GM12878 (cell line): ENCODE results near the gene H6PD. TPM values are rescaled to one million over a fixed set of nuclear protein-coding genes. Genes with fewer than 3 reads are reported as not detected.

ENCODE experiments used
- ATAC-seq: fragments of 200-7000 bp; cut with Tn5 transposase; 3 replicates; pipeline ENCODE4 v1.9.1; 2020; ENCODE audit warnings: mild to moderate bottlenecking, moderate library complexity
- BruUV-seq: library from RNA; stranded (reverse); fragments of 400-500 nt; replicated peaks from 2 replicates; lab custom pipeline; 2021; lab: Mats Ljungman, UMichigan
- CTCF ChIA-PET: fragments of 300-600 bp; sonication (Branson Sonifier 250); formaldehyde crosslinking; extraction: SDS; loops from one replicate; lab custom pipeline; 2021; ENCODE audit warnings: inconsistent platforms; lab: Yijun Ruan, JAX
- POLR2A ChIA-PET: fragments of 350-600 bp; formaldehyde crosslinking; extraction: SDS; loops from one replicate; lab custom pipeline; 2021; ENCODE audit warnings: inconsistent platforms; lab: Charles Lee
- RAD21 ChIA-PET: fragments of 300-600 bp; sonication (Branson Sonifier 250); formaldehyde crosslinking; loops from one replicate; lab custom pipeline; 2023; ENCODE audit warnings: antibody characterized with exemption; ENCODE audit not compliant: unreplicated experiment; lab: Charles Lee
- SMC1A ChIA-PET: fragments of 300-600 bp; sonication (Branson Sonifier 250); formaldehyde crosslinking; loops from one replicate; lab custom pipeline; 2023; ENCODE audit not compliant: unreplicated experiment, uncharacterized antibody; lab: Charles Lee
- DNase-seq: peaks from one replicate; pipeline ENCODE4 v3.0.0-alpha.2; 2011; ENCODE audit warnings: low read depth, low spot score
- FAIRE-seq: peaks from 3 replicates; lab custom pipeline; 2011; peaks lifted over from hg19 to GRCh38; lab: Jason Lieb, UNC
- H2AFZ ChIP-seq: 2 replicates; pipeline ENCODE4 v1.6.0; 2011; ENCODE audit warnings: low read depth, low read length, control low read depth; ENCODE audit not compliant: control insufficient read depth
- H3K27ac ChIP-seq: 2 replicates; pipeline ENCODE4 v1.5.1; 2011; ENCODE audit warnings: control low read depth; ENCODE audit not compliant: control insufficient read depth, insufficient read depth
- H3K27me3 ChIP-seq, 2 experiments: replicated peaks in 1 of 2; 2 replicates each; pipeline versions ENCODE4 v1.6.0 to v1.6.1; 2011; ENCODE audit warnings: low read length in 1 of 2; ENCODE audit not compliant: control insufficient read depth in 2 of 2, insufficient read depth in 2 of 2
- H3K36me3 ChIP-seq, 2 experiments: 2 replicates each; pipeline ENCODE4 v1.5.1; 2011; ENCODE audit warnings: low read length in 1 of 2; ENCODE audit not compliant: control insufficient read depth in 2 of 2, insufficient read depth in 2 of 2
- H3K4me1 ChIP-seq: 2 replicates; pipeline ENCODE4 v1.6.1; 2011; ENCODE audit warnings: mild to moderate bottlenecking, low read length, moderate library complexity, mixed read lengths; ENCODE audit not compliant: control insufficient read depth, insufficient read depth
- H3K4me2 ChIP-seq: 2 replicates; pipeline ENCODE4 v1.6.0; 2011; ENCODE audit warnings: control low read depth; ENCODE audit not compliant: control insufficient read depth, insufficient read depth
- H3K4me3 ChIP-seq: fragments of 200-600 bp; sonication (generic); 2 replicates; pipeline ENCODE4 v1.5.1; 2016
- H3K79me2 ChIP-seq: 2 replicates; pipeline ENCODE4 v1.6.0; 2011; ENCODE audit warnings: low read length; ENCODE audit not compliant: control insufficient read depth, insufficient read depth
- H3K9ac ChIP-seq: 2 replicates; pipeline ENCODE4 v1.8.0; 2011; ENCODE audit warnings: low read length, control low read depth, mixed read lengths; ENCODE audit not compliant: control insufficient read depth, insufficient read depth
- H3K9me3 ChIP-seq: replicated peaks from 3 replicates; pipeline ENCODE4 v1.5.1; 2011; ENCODE audit warnings: mild to moderate bottlenecking, low read length; ENCODE audit not compliant: control insufficient read depth, insufficient read depth
- H4K20me1 ChIP-seq: 2 replicates; pipeline ENCODE4 v1.6.0; 2011; ENCODE audit not compliant: control insufficient read depth, insufficient read depth
- CBFB ChIP-seq: IDR thresholded peaks from 2 replicates; pipeline ENCODE4 v1.6.1; 2016; ENCODE audit warnings: antibody characterized with exemption, low read depth
- ETV6 ChIP-seq, 2 experiments: fragments of 450-650 bp in 1 of 2; IDR thresholded peaks in 1 of 2; conservative IDR thresholded peaks in 1 of 2; 2 replicates each; pipeline ENCODE4 v1.6.1; 2014; ENCODE audit warnings: antibody characterized with exemption in 1 of 2, borderline replicate concordance in 1 of 2, low read depth in 1 of 2, mild to moderate bottlenecking in 1 of 2, moderate library complexity in 1 of 2
- JUNB ChIP-seq: IDR thresholded peaks from 2 replicates; pipeline ENCODE4 v1.6.1; 2016; ENCODE audit warnings: antibody characterized with exemption, mild to moderate bottlenecking
- LARP7 ChIP-seq: fragments of 450-650 bp; IDR thresholded peaks from 2 replicates; pipeline ENCODE4 v1.6.1; 2017; ENCODE audit warnings: mild to moderate bottlenecking
- RELA ChIP-seq: fragments of 450-650 bp; IDR thresholded peaks from 2 replicates; pipeline ENCODE4 v1.8.0; 2014; ENCODE audit warnings: borderline replicate concordance; ENCODE audit not compliant: partially characterized antibody
- SIX5 ChIP-seq: IDR thresholded peaks from 2 replicates; pipeline ENCODE4 v1.6.1; 2011; ENCODE audit warnings: mild to moderate bottlenecking, low read depth, low read length, moderate library complexity; ENCODE audit not compliant: severe bottlenecking
- SMAD1 ChIP-seq: fragments of 450-650 bp; IDR thresholded peaks from 2 replicates; pipeline ENCODE4 v1.6.1; 2018; ENCODE audit warnings: mild to moderate bottlenecking, low read depth; ENCODE audit not compliant: partially characterized antibody
- TARDBP ChIP-seq: IDR thresholded peaks from 2 replicates; pipeline ENCODE4 v1.6.1; 2016; ENCODE audit warnings: borderline replicate concordance
- WGBS: methylation state at CpG from one replicate; pipeline ENCODE4 v1.1.6; 2016; ENCODE audit warnings: low lambda C conversion rate; ENCODE audit not compliant: insufficient replicate concordance, insufficient coverage; ENCODE audit errors: missing lambda C conversion rate; 5-methylcytosine and 5-hydroxymethylcytosine counted together
- in situ Hi-C: fragments of 300-500 bp; cut with MboI; formaldehyde crosslinking; loops from 9 replicates; pipeline ENCODE4 v1.14.3; 2018; ENCODE audit warnings: mixed read lengths
- intact Hi-C: fragments of 100-400 bp; cut with micrococcal nuclease; formaldehyde crosslinking; loops from one replicate; pipeline ENCODE4 v1.14.2; 2022; ENCODE audit not compliant: unreplicated experiment
- polyA plus RNA-seq, 11 experiments: library from polyadenylated mRNA; depleted of rRNA in 4 of 11; unstranded in 6 of 11; stranded (reverse) in 5 of 11; fragments of >200 nt; fragmentation: Nextera tagmentation in 4 of 11; fragmentation: Illumina TruSeq in 1 of 11; extraction: Ambion mirVana in 4 of 11; extraction: Trizol in 1 of 11; gene quantifications; 1 replicate in 1 of 11; 2 replicates in 10 of 11; pipeline versions ENCODE4 v1.2.1 to v1.2.3, GENCODE V29; 2011 to 2016; ENCODE audit warnings: inconsistent platforms in 2 of 11, missing spikeins in 2 of 11, low read depth in 1 of 11
- total RNA-seq, 4 experiments: library from RNA; depleted of rRNA in 3 of 4; stranded (reverse); fragments of >200 nt in 3 of 4; fragmentation: Illumina TruSeq in 1 of 4; extraction: Trizol in 1 of 4; gene quantifications; 2 replicates each; pipeline versions ENCODE4 v1.2.1 to v1.2.3, GENCODE V29; 2013 to 2021

The H6PD gene
- total and polyA plus RNA-seq, 10 of the 15 experiments (the other 5 are each of a cell fraction or from before 2014, with no cell fraction given) = 1.2 to 20.7 (median 7.7) TPM

DNA sequence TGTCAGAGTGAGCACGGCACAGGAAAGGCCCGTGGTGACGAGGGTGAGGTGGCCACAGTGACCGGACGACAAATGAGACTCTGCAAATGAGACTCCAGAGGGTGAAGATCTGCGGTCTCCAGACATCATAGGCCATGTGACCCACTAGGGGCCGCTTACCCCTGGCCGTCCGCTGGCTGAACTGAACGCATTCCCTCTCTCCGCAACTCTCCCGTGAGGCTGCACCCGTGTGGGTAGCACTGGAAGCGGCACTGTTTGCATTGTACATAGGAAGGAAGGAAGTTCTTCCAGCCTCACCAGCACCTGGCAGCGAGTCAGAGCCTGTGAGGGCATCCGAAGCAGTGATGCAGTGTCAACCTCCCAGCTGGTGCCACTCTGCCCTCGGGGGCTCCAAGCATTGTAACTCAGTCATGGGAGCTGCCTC lies 34.5 kb downstream of the H6PD start:
- 85% methylated on average over 17 of the region's 17 CpGs for WGBS
- intact Hi-C loops = no loop called here
- Histone ChIP-seq H3K27me3 (no peaks in the 10 kb centered on the region), H2AFZ (no peak overlapping the region), H3K4me1 (no peaks in the 10 kb centered on the region)
- TF ChIP-seq RELA (no peak), TARDBP (no peak), ETV6 (conservative IDR thresholded peaks at IDR 0.05 in 1 of 2, IDR thresholded peaks at IDR 0.05 in 1 of 2; ENCODE audit: borderline replicate concordance in 1 of 2, low read depth in 1 of 2) (no peak), SMAD1 (no peak), SIX5 (no peak)
- TF ChIP-seq, all 136 proteins: peak for 0
- in situ Hi-C loops = no loop called here
- ATAC-seq = no peak
- no peak for DNase-seq
- FAIRE-seq = no peak
- Histone ChIP-seq H4K20me1 (no peaks in the 10 kb centered on the region; the same call in 1 of the 2 replicates), H3K4me2 (no peak overlapping the region), H3K9me3 (no peaks in the 10 kb centered on the region), H3K27ac (no peak overlapping the region), H3K79me2 (no peaks in the 10 kb centered on the region), H3K9ac (no peak overlapping the region), H3K36me3 (no peaks in the 10 kb centered on the region), H3K4me3 (no peak overlapping the region)
- SMC1A ChIA-PET = interaction anchor here (0.9 to 2.9 kb wide), 5 partner anchors 21 to 222 kb away, joined by 3 to 13 read pairs (median 3); no protein-coding TSS in a partner anchor
- no TSS peak for BruUV-seq
- CTCF ChIA-PET = interaction anchor here (0.9 to 4.2 kb wide), 7 partner anchors 14 to 223 kb away, joined by 3 to 52 read pairs (median 20); no protein-coding TSS in a partner anchor
- POLR2A ChIA-PET = no interaction called here
- RAD21 ChIA-PET = interaction anchor here (1.1 to 4.4 kb wide), 5 partner anchors 20 to 223 kb away, joined by 4 to 44 read pairs (median 6); no protein-coding TSS in a partner anchor

DNA sequence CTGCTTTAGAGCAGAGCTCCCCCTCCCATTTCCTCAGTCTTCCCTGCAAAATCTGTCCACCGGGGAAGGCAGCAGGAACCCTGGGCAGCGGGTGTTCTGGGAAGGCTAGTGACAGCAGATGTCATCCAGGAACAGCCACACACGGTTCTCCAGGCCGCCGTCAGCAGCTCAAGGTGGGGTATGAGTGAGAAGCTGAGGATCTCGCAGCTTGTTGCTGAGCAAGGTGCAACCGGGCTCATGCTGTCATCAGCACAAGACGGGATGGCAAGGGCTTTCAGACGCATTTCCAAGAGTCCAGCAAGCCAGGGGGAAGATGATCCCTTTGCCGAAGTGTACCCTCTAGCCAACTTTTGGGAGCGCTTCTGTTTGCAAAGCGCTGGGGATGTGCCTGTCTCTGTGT lies 35.1 kb downstream of the H6PD start:
- POLR2A ChIA-PET = no interaction called here
- in situ Hi-C loops = no loop called here

More for the DNA sequence above, 35.1 kb downstream of the H6PD start:
- Histone ChIP-seq H3K4me3 (no peak overlapping the region), H3K27me3 (no peaks in the 10 kb centered on the region), H3K9ac (no peak overlapping the region), H3K4me1 (no peaks in the 10 kb centered on the region), H3K27ac (no peak overlapping the region), H3K79me2 (no peaks in the 10 kb centered on the region), H3K36me3 (no peaks in the 10 kb centered on the region), H2AFZ (no peak overlapping the region), H4K20me1 (no peaks in the 10 kb centered on the region; the same call in 1 of the 2 replicates), H3K9me3 (no peaks in the 10 kb centered on the region), H3K4me2 (no peak overlapping the region)
- no peak for DNase-seq
- intact Hi-C loops = no loop called here
- FAIRE-seq = no peak
- no TSS peak for BruUV-seq
- ChIA-PET CTCF (interaction anchor here (0.9 to 4.2 kb wide), 4 partner anchors 18 to 222 kb away, joined by 3 to 52 read pairs (median 20); no protein-coding TSS in a partner anchor), RAD21 (interaction anchor here (0.7 to 4.4 kb wide), 5 partner anchors 12 to 222 kb away, joined by 3 to 44 read pairs (median 5); no protein-coding TSS in a partner anchor), SMC1A (interaction anchor here (1.0 to 2.9 kb wide), 6 partner anchors 21 to 221 kb away, joined by 3 to 13 read pairs (median 3); no protein-coding TSS in a partner anchor)
- 84% methylated on average over 12 of the region's 12 CpGs for WGBS
- TF ChIP-seq CBFB = no peak
- no peak for TF ChIP-seq JUNB
- TF ChIP-seq LARP7 = no peak
- no peak for ATAC-seq
